HG03457 (cell line): ENCODE data around the gene MAD2L2.

Experiments used
- ATAC-seq: cut with Tn5 transposase; IDR thresholded peaks from one replicate; pipeline ENCODE4 v1.9.1; 2021; ENCODE audit warnings: moderate number of reproducible peaks; ENCODE audit not compliant: unreplicated experiment

The MAD2L2 gene

DNA sequence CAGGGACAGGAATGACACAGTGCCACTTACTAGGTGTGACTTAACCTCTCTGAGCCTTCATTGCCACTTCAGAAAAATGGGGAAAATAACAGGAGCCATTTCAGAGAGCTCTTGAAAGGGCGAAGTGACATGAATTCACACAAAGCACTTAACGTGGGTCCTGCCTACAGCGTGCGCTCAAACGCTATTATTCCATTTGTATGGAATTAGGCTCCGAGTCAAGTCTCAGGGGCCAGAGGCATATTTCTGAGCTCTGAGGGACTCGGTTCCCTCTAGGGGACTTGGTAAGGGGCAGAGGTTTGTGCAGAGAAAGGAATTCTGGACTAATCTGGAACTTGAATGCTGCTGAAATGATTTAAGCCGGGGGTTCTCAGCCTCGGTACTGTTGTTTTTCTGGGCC, 24.6 kb upstream of the MAD2L2 start:
- ATAC-seq = no peak

GRCh38 chr1:11704691-11705475, 23.9 kb upstream of the MAD2L2 start:
- no peak for ATAC-seq

GRCh38 chr1:11704194-11704529, 23.2 kb upstream of the MAD2L2 start:
- no peak for ATAC-seq

DNA sequence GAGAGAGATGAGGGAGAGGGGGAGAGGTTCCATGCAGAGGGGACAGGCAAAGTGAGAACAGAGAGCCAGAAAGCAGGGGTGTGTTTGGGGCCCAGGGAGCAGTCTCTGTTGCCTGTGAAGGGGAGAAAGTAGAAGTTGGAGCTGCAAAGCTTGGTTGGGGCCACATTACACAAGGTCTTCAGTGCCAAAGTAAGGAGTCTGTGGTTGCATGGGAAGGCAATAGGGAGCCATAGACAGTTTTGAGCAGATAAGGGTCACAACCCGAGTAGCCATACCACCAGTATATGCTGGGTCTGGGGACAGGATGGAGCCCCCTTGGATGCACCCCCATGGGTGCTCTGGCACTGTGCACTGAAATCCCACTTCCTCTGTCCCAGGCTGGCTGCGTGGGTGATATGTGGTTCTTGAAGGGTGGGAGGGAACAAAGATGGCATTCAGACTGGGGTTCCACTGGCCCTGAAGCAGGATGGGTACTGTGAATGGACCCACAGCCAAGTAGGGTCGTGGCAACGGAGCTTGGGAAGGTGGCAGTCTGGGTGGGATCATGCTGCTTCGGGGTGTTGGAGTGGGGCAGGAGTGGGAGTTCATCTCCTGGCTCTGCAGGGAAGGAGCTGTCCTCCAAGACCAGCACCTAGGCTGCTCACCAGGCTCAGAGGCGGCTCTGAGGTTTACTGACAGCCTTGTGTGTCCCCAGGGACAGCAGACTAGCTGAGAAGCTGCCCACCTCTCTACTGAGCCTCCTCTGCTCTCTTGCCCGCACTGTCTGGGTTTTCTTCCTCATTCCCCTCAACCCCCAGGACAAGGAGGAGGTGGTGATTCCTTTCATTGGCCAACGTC, 22.6 kb upstream of the MAD2L2 start:
- ATAC-seq = no peak

DNA sequence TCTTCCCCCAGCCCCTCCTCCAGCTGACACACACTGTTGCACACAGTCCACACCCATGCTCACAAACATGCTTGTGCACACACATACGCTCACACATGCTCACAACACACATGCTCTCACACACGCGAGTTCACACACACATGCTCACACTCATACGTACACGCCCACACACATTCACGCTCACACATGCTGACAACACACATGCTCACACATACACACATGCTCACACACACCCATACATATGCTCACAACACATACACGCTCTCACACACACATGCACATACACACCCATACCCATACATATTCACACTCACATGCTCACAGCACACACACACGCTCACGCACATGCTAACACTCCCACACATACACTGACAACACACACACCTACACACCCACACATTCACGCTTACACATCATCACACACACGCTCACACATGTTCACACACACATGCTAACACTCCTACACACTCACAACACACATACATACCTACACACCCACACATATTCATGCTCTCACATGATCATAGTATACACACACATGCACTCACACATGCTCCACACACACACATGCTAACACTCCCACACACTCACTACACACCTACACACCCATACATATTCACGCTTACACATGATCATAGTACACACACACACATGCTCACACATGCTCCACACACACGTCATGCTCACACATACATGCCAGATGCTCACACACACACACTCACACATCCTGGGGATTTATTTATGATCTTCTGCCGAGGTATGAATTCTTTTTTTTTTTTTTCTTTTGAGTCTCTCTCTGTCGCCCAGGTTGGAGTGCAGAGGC, 21.2 kb upstream of the MAD2L2 start:
- ATAC-seq = no peak

GRCh38 chr1:11701551-11701961, 20.6 kb upstream of the MAD2L2 start:
- no peak for ATAC-seq

DNA sequence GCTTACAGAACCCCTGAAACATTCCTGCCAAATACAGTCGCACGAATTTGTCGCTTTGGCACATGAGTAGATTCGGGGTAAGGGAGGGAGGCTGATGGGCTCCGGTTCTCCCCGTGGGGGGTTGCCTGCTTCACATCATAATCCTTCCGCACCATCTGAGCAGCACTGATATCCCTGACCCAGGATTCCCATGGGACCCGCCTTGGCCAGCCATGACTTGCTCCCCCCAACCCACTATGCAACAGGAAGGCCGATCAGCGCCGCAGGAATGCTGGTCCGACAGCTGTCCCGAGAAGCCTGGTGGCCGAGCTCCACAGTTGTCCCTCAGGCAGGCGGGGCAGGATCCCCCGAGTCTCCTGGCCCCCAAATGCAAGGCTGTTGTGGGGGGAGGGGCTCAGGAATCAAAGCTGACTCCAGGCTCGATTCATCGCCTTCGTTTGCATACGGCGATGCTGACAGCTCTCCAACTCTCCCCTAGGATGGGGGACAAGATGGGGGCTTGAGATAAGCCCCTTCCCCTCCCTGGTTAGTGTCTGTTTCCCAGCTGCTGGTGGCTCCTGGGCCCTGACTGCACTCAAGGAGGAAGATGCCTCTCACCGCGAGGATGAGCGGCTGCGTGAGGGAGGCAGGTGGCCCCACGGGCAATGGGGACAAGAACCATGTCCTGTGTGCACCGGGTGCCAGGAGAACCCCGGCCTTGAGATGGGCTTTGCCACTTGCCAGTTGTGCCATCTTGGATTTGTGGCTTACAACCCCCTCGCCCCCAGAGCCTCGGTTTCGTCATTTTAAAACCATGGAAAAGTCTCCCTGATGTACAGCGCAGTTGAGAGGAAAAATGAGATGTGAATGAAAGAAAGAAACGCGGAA, 19.9 kb upstream of the MAD2L2 start:
- ATAC-seq = no peak

- no peak for ATAC-seq
These were observed 16.9 kb upstream of the MAD2L2 start for GRCh38 chr1:11697893-11698210.

- no peak for ATAC-seq
These were observed 16.4 kb upstream of the MAD2L2 start for GRCh38 chr1:11697188-11697892.

DNA sequence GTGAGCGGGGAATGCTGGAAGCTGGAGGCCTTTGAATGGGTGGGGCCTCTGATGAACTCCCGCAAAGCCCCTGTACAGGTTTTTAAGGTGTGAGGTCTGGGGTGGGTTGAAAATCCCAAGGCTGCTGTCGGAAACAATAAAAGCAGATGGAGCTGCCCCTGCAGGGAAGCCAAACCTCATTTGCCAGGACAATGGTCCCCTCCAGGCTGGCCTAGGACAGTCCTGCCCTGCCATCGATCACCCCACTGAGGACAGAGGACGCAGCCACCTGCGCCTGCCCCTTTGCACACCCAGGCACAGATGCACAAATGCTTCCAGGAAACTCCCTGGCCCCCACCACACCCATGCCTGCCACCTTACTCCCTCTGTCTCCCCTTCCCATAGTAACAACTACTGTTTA, 14.9 kb upstream of the MAD2L2 start:
- no peak for ATAC-seq

DNA sequence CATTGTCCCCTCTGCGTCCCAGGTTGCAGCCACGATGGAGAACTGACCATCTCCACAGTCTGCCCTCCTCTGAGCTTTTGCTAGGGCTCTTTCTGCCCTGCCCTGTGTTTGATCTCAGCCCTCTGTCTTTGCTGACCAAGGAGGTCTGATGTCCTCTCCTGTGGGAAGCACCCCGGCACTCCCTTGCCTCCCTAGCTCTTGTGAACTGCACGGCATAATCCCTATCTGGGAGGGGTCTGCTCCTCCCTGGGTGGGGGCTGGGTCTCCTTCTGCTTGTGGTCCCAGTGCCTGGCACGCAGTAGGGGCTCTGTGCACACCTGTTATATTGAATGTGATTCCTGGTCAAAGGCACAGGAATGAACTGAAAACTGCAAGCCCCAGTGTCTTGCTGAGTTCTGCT, 13.0 kb upstream of the MAD2L2 start:
- ATAC-seq = no peak

DNA sequence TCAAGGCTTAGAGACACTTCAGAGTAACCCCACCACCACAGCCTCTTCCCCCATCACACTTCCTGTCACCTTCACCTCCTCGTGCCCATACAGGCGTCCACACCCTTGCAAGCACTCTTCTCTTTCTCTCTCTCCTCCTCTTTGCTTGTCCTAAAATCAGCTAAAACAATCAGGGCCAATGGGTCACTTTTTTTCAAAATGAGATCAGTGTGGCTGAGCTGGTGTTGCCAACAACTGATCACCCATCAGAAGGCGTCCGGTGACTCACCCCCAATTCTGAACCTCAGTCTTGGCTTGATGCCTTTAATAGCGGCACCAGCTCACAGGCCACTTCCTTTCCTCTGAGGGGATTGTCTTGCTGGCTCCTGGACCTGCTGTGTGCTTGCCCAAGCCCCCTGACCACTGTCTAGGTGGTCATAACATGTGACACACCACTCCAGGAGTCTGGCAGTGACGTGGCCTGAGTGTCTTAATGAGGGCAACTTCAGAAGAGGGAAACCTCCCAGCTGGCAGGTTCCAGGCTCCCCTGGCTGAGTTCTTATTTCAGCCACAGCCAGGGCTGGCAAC, 12.2 kb upstream of the MAD2L2 start:
- ATAC-seq = no peak

DNA sequence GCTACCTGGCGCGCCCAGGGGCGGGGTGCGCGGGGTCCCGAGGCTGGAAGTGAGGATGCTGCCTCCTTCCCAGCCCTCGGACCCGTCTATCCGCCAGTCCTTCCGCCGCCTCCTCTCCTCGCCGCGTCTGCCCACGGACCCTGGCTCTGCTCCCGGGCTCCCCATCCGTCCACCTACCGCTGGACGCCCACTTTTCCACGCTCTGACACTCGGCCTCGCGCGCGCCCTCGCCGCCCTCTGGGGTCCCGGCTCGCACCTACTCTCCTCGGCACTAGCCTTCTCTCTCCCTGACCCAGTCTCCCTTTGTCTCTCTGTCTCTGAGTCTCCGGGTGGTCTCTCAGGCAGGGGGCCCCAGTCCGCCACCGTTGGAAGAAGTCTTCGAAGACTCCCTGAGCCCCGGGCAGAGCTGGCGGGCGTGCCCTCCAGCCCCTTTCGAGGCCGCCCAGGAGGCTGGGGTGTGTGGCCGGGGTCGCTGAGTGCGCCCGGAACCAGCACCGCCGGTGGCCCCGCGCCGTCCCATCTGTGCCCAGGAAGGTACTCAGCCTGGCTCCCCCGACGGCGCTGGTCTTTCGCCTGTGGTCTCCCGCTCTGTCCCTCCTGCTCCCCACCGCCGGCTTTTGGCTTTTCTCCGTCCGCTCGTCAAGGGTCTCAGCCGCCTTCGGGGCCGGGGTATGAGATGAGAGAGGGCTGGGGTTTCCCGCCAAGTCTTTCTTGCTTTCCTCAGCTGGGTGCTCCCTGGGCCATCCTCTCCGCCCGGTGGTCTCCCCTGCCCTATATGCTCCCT, 11.2 kb upstream of the MAD2L2 start:
- ATAC-seq = no peak

- no peak for ATAC-seq
These were observed 10.5 kb upstream of the MAD2L2 start, which contains the start of gene DRAXIN for GRCh38 chr1:11691302-11691914. Gene DRAXIN (plus strand): TSS chr1:11691710. CDS start chr1:11706259, 14,549 bp downstream.

- ATAC-seq = no peak
These were observed 9.7 kb upstream of the MAD2L2 start for GRCh38 chr1:11690397-11691301.

- no peak for ATAC-seq
These were observed 7.6 kb upstream of the MAD2L2 start for GRCh38 chr1:11688506-11688905.

- no peak for ATAC-seq
These were observed 4.3 kb upstream of the MAD2L2 start for GRCh38 chr1:11685210-11685752.
